Esophagus muscularis mucosa (tissue), 4 donors: ENCODE data around the gene USP34.

ENCODE experiments used
- EP300 ChIP-seq: sonication (generic); formaldehyde crosslinking; IDR thresholded peaks from one replicate; pipeline ENCODE4 v1.6.1; 2017; ENCODE audit warnings: antibody characterized with exemption
- POLR2A ChIP-seq: fragments of 450-650 bp; IDR thresholded peaks from one replicate; pipeline ENCODE4 v1.6.1; 2017; ENCODE audit warnings: antibody characterized with exemption, moderate library complexity, mild to moderate bottlenecking, low read depth
- POLR2AphosphoS5 ChIP-seq, 2 donors: sonication (generic); formaldehyde crosslinking; IDR thresholded peaks; one replicate each; pipeline ENCODE4 v1.6.1; 2017; ENCODE audit warnings: antibody characterized with exemption in 2 of 2
- TF ChIP-seq, protein P1 (sequence below), 3 experiments: fragments of 200-600 bp in 2 of 3; fragments of 450-650 bp in 1 of 3; sonication (generic) in 2 of 3; IDR thresholded peaks; one replicate each; pipeline ENCODE4 v1.5.1; 2017 to 2019; ENCODE audit warnings: antibody characterized with exemption in 3 of 3, mild to moderate bottlenecking in 2 of 3, moderate library complexity in 1 of 3

DNA sequence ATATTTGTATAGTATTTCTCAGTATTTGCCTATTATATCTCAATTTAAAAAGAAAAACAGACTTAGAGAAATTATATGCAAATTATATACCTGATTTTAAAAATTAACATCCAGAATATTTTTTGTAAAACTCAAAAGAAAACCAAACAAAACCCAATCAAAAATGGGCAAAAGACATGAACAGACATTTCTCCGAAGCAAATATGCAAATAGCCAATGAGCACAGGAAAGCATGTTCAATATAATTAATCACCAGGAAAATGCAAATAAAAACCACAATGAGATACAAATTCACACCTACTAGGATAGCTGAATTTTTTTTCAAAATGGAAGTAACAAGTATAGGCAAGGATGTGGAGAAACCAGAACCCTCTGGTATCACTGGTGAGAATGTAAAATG lies 108.0 kb downstream of the USP34 start:
- TF ChIP-seq, protein P1, sequence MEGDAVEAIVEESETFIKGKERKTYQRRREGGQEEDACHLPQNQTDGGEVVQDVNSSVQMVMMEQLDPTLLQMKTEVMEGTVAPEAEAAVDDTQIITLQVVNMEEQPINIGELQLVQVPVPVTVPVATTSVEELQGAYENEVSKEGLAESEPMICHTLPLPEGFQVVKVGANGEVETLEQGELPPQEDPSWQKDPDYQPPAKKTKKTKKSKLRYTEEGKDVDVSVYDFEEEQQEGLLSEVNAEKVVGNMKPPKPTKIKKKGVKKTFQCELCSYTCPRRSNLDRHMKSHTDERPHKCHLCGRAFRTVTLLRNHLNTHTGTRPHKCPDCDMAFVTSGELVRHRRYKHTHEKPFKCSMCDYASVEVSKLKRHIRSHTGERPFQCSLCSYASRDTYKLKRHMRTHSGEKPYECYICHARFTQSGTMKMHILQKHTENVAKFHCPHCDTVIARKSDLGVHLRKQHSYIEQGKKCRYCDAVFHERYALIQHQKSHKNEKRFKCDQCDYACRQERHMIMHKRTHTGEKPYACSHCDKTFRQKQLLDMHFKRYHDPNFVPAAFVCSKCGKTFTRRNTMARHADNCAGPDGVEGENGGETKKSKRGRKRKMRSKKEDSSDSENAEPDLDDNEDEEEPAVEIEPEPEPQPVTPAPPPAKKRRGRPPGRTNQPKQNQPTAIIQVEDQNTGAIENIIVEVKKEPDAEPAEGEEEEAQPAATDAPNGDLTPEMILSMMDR (IDR thresholded peaks at IDR 0.05), result no peak
- TF ChIP-seq POLR2AphosphoS5 (IDR thresholded peaks at IDR 0.05), result no peak
- TF ChIP-seq POLR2A, result no peak
- TF ChIP-seq EP300, result no peak
